Stomach (tissue), 9 donors: Measurements from ENCODE around the gene RASA3. TPM values are rescaled to one million over a fixed set of nuclear protein-coding genes. Genes with fewer than 3 reads are reported as not detected.

Experiments used
- DNase-seq, 2 donors: peaks; one replicate each; pipeline versions ENCODE4 v3.0.0 to v3.0.0-alpha.2; 2013 to 2019
- H3K27ac ChIP-seq, 5 donors: fragments of 200-600 bp in 4 of 5; sonication (generic) in 4 of 5; one replicate each; pipeline ENCODE4 v1.5.1; 2013 to 2019; ENCODE audit warnings: mild to moderate bottlenecking in 1 of 5, moderate library complexity in 1 of 5
- H3K27me3 ChIP-seq, 3 donors: fragments of 200-600 bp; sonication (generic); one replicate each; pipeline ENCODE4 v1.5.1; 2017 to 2019; ENCODE audit warnings: mixed run types in 1 of 3
- H3K36me3 ChIP-seq, 4 donors: fragments of 200-600 bp; sonication (generic); 1 replicate in 3 of 4; 2 replicates in 1 of 4; pipeline ENCODE4 v1.5.1; 2016 to 2019
- H3K4me1 ChIP-seq, 4 donors: fragments of 200-600 bp; sonication (generic); one replicate each; pipeline ENCODE4 v1.5.1; 2016 to 2019
- H3K4me3 ChIP-seq, 4 donors: fragments of 200-600 bp; sonication (generic) in 3 of 4; one replicate each; pipeline ENCODE4 v1.5.1; 2016 to 2019; ENCODE audit warnings: mild to moderate bottlenecking in 1 of 4
- H3K9me3 ChIP-seq, 4 donors: fragments of 200-600 bp; sonication (generic); one replicate each; pipeline ENCODE4 v1.5.1; 2016 to 2019
- EP300 ChIP-seq: sonication (generic); formaldehyde crosslinking; IDR thresholded peaks from one replicate; pipeline ENCODE4 v1.6.1; 2017; ENCODE audit warnings: antibody characterized with exemption
- POLR2A ChIP-seq, 4 donors: fragments of 450-650 bp; IDR thresholded peaks; one replicate each; pipeline ENCODE4 v1.6.1; 2016; ENCODE audit warnings: antibody characterized with exemption in 4 of 4, control low read depth in 2 of 4, mild to moderate bottlenecking in 1 of 4, moderate library complexity in 1 of 4
- POLR2AphosphoS5 ChIP-seq, 3 donors: sonication (generic); formaldehyde crosslinking; IDR thresholded peaks; one replicate each; pipeline ENCODE4 v1.6.1; 2016; ENCODE audit warnings: antibody characterized with exemption in 3 of 3
- WGBS, 5 donors: extraction: QIAGEN DNeasy Blood & Tissue Kit in 3 of 5; methylation state at CpG; one replicate each; pipeline versions ENCODE4 v1.1.5 to v1.1.7; 2013 to 2018; 5-methylcytosine and 5-hydroxymethylcytosine counted together
- intact Hi-C: fragments of 100-400 bp; cut with DNase I; formaldehyde crosslinking; loops from one replicate; pipeline ENCODE4 v1.15.1; 2023; ENCODE audit warnings: low total_unique reads
- polyA plus RNA-seq, 3 donors: library from polyadenylated mRNA; stranded (reverse); fragments of 200-250 nt; gene quantifications; one replicate each; pipeline ENCODE4 v1.2.3, GENCODE V29; 2013
- total RNA-seq, 5 donors: library from RNA; depleted of rRNA; stranded (reverse); fragments of >200 nt; gene quantifications; one replicate each; pipeline versions ENCODE4 v1.1.0 to v1.2.3, GENCODE V29; 2014 to 2016
- TF ChIP-seq, protein P1 (sequence below), 7 experiments: fragments of 450-650 bp in 4 of 7; fragments of 200-600 bp in 3 of 7; sonication (generic) in 3 of 7; IDR thresholded peaks; one replicate each; pipeline ENCODE4 v1.5.1; 2016 to 2019; ENCODE audit warnings: antibody characterized with exemption in 7 of 7, control low read depth in 2 of 7, mild to moderate bottlenecking in 1 of 7
- donor health status: healthy with polysubstance abuse.
- donor health status: Bipolar disorder and iron deficiency.
- donor health status: healthy.

RASA3 gene
- total and polyA plus RNA-seq, 8 donors, result 3.7 to 22.3 (median 7.9) TPM

GRCh38 chr13:114073881-114074612 lies 58.4 kb downstream of the RASA3 start:
- Histone ChIP-seq H3K27ac (no peak overlapping the region), H3K36me3 (peaks cover 0 to 29% (median 7%) of the 10 kb centered on the region in 4 donors), H3K9me3 (no peaks in the 10 kb centered on the region), H3K4me1 (peaks cover 11 to 23% (median 16%) of the 10 kb centered on the region in 4 donors), H3K27me3 (no peaks in the 10 kb centered on the region), H3K4me3 (no peak overlapping the region)
- DNase-seq, result no peak
- TF ChIP-seq POLR2A (IDR thresholded peaks at IDR 0.05) (no peak), EP300 (no peak), POLR2AphosphoS5 (IDR thresholded peaks at IDR 0.05) (no peak)
- TF ChIP-seq, protein P1, sequence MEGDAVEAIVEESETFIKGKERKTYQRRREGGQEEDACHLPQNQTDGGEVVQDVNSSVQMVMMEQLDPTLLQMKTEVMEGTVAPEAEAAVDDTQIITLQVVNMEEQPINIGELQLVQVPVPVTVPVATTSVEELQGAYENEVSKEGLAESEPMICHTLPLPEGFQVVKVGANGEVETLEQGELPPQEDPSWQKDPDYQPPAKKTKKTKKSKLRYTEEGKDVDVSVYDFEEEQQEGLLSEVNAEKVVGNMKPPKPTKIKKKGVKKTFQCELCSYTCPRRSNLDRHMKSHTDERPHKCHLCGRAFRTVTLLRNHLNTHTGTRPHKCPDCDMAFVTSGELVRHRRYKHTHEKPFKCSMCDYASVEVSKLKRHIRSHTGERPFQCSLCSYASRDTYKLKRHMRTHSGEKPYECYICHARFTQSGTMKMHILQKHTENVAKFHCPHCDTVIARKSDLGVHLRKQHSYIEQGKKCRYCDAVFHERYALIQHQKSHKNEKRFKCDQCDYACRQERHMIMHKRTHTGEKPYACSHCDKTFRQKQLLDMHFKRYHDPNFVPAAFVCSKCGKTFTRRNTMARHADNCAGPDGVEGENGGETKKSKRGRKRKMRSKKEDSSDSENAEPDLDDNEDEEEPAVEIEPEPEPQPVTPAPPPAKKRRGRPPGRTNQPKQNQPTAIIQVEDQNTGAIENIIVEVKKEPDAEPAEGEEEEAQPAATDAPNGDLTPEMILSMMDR (IDR thresholded peaks at IDR 0.05), result no peak
- intact Hi-C loops, result no loop called here
- 88 to 94% (median 93%) methylated on average over 22 of the region's 22 CpGs for WGBS, 5 donors

GRCh38 chr13:114072421-114072820 lies 60.0 kb downstream of the RASA3 start:
- H3K4me3 ChIP-seq, result no peak overlapping the region
- peaks cover 0 to 29% (median 7%) of the 10 kb centered on the region in 4 donors for H3K36me3 ChIP-seq
- peaks cover 15 to 23% (median 18%) of the 10 kb centered on the region in 4 donors for H3K4me1 ChIP-seq
- no peaks in the 10 kb centered on the region for H3K27me3 ChIP-seq
- H3K27ac ChIP-seq, result no peak overlapping the region
- intact Hi-C loops, result no loop called here
- TF ChIP-seq POLR2A (IDR thresholded peaks at IDR 0.05), result no peak
- no peak for TF ChIP-seq POLR2AphosphoS5 (IDR thresholded peaks at IDR 0.05)
- TF ChIP-seq EP300, result no peak
- TF ChIP-seq, protein P1 (IDR thresholded peaks at IDR 0.05), result no peak
- DNase-seq, result no peak
- no peaks in the 10 kb centered on the region for H3K9me3 ChIP-seq
- WGBS, 5 donors, result 82 to 91% (median 86%) methylated on average over 10 of the region's 10 CpGs

- H3K27me3 ChIP-seq, result no peaks in the 10 kb centered on the region
- H3K4me3 ChIP-seq, result no peak overlapping the region
- peaks cover 19 to 23% (median 21%) of the 10 kb centered on the region in 4 donors for H3K4me1 ChIP-seq
- no peaks in the 10 kb centered on the region for H3K9me3 ChIP-seq
- no peak overlapping the region for H3K27ac ChIP-seq
- TF ChIP-seq EP300, result no peak
- TF ChIP-seq POLR2AphosphoS5 (IDR thresholded peaks at IDR 0.05), result no peak
- no peak for TF ChIP-seq POLR2A (IDR thresholded peaks at IDR 0.05)
- TF ChIP-seq, protein P1 (IDR thresholded peaks at IDR 0.05), result no peak
- intact Hi-C loops, result no loop called here
- DNase-seq, result no peak
- 63 to 79% (median 74%) methylated on average over 14 of the region's 14 CpGs for WGBS, 5 donors
- peaks cover 0 to 29% (median 7%) of the 10 kb centered on the region in 4 donors for H3K36me3 ChIP-seq
Measured at GRCh38 chr13:114071991-114072390, 60.4 kb downstream of the RASA3 start.

DNA sequence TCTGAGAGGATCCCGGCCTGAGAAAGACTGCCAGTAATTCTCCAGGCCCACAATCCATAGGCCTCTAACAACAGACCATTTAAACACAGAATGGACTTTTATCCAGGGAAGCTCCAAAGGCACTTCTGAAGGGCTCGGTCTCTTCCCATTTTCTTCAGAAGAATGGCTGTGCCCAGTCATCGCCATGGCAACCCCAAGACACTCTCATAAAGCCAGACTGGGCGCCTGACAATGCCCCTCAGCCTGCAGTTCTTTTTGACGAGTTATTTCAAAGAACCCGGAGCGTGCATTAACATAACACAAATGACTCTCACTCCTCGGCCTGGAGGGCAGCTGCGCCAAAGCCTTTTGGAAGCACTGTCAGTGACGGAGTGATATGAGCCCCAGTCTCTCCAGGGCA lies 61.0 kb downstream of the RASA3 start:
- Histone ChIP-seq H3K27me3 (no peaks in the 10 kb centered on the region), H3K4me1 (peaks cover 25 to 29% (median 27%) of the 10 kb centered on the region in 4 donors), H3K4me3 (no peak overlapping the region), H3K27ac (no peak overlapping the region), H3K9me3 (no peaks in the 10 kb centered on the region), H3K36me3 (peaks cover 0 to 29% (median 7%) of the 10 kb centered on the region in 4 donors)
- intact Hi-C loops, result no loop called here
- TF ChIP-seq POLR2A (IDR thresholded peaks at IDR 0.05), result no peak
- no peak for DNase-seq
- 83 to 92% (median 85%) methylated on average over 10 of the region's 10 CpGs for WGBS, 5 donors
